B cell (primary cell): ENCODE data around the gene ANGPTL2.

Source experiments
- EZH2 ChIP-seq: IDR thresholded peaks from 2 replicates; pipeline ENCODE4 v1.6.1; 2012; ENCODE audit warnings: borderline replicate concordance, low read depth, mild to moderate bottlenecking, moderate library complexity, low read length; ENCODE audit not compliant: insufficient read depth, poor library complexity, severe bottlenecking
- TF ChIP-seq, protein P1 (sequence below): fragments of 200-600 bp; IDR thresholded peaks from one replicate; pipeline ENCODE4 v1.8.0; 2022; ENCODE audit warnings: antibody characterized with exemption, mild to moderate bottlenecking

DNA sequence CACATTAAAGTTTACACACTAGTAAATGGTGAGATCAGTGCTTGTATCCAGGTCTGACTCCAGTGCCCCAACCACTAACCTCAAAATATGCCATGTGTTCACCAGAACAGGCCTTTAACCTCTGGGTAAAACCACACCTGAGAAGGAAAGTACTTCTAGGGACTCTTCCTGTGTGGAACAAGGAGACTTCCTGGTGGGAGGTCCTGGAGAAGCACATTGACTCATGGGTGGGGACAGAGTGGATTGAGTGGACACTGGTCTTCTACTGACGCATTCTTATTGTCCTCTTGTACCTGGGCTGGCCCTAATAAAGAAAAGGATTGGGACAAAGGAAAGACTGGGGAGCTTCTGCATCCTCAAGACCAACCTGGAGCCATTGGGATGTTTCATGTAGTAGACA, 43.4 kb downstream of the ANGPTL2 start:
- TF ChIP-seq, protein P1, sequence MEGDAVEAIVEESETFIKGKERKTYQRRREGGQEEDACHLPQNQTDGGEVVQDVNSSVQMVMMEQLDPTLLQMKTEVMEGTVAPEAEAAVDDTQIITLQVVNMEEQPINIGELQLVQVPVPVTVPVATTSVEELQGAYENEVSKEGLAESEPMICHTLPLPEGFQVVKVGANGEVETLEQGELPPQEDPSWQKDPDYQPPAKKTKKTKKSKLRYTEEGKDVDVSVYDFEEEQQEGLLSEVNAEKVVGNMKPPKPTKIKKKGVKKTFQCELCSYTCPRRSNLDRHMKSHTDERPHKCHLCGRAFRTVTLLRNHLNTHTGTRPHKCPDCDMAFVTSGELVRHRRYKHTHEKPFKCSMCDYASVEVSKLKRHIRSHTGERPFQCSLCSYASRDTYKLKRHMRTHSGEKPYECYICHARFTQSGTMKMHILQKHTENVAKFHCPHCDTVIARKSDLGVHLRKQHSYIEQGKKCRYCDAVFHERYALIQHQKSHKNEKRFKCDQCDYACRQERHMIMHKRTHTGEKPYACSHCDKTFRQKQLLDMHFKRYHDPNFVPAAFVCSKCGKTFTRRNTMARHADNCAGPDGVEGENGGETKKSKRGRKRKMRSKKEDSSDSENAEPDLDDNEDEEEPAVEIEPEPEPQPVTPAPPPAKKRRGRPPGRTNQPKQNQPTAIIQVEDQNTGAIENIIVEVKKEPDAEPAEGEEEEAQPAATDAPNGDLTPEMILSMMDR, result no peak
- TF ChIP-seq EZH2, result no peak
